Activated CD8-positive, alpha-beta memory T cell treated with anti-CD3 and anti-CD28 coated beads, Interleukin-2, amount 50 U/mL, for 1 hour (primary cell): ENCODE measurements around the gene XPO4.
A peak's percentile ranks its signal among the peaks of the same experiment; 100 is the strongest.

Experiments
- DNase-seq: peaks from one replicate; pipeline ENCODE4 v3.0.0-alpha.2; 2020; ENCODE audit errors: extremely low read depth

The XPO4 gene

GRCh38 chr13:20828539-20829364 is 73.8 kb downstream of the XPO4 start:
- DNase-seq = peak; percentile 13

GRCh38 chr13:20826843-20827560 is 75.5 kb downstream of the XPO4 start:
- no peak for DNase-seq

GRCh38 chr13:20826301-20826700 is 76.2 kb downstream of the XPO4 start:
- no peak for DNase-seq

- DNase-seq = no peak
These were observed 77.1 kb downstream of the XPO4 start for GRCh38 chr13:20825477-20825875.

- no peak for DNase-seq
These were observed 77.6 kb downstream of the XPO4 start for GRCh38 chr13:20824762-20825476.

- DNase-seq = no peak
These were observed 79.5 kb downstream of the XPO4 start for GRCh38 chr13:20823071-20823470.

- DNase-seq = no peak
These were observed 80.1 kb downstream of the XPO4 start for GRCh38 chr13:20822406-20822805.

GRCh38 chr13:20819715-20820114 is 82.8 kb downstream of the XPO4 start:
- no peak for DNase-seq

GRCh38 chr13:20815464-20815863 is 87.1 kb downstream of the XPO4 start:
- no peak for DNase-seq

- DNase-seq = no peak
These were observed 88.2 kb downstream of the XPO4 start for GRCh38 chr13:20814224-20814910.

GRCh38 chr13:20812890-20813289 is 89.7 kb downstream of the XPO4 start:
- no peak for DNase-seq

GRCh38 chr13:20810808-20811207 is 91.7 kb downstream of the XPO4 start:
- DNase-seq = no peak

- no peak for DNase-seq
These were observed 93.7 kb downstream of the XPO4 start for GRCh38 chr13:20808874-20809273.

GRCh38 chr13:20803180-20803965 is 99.2 kb downstream of the XPO4 start:
- no peak for DNase-seq

GRCh38 chr13:20801707-20802106 is 100.8 kb downstream of the XPO4 start:
- DNase-seq = no peak

GRCh38 chr13:20799726-20800416 is 102.7 kb downstream of the XPO4 start:
- no peak for DNase-seq

- no peak for DNase-seq
These were observed 104.5 kb downstream of the XPO4 start for GRCh38 chr13:20798027-20798426.

GRCh38 chr13:20796791-20797508 is 105.6 kb downstream of the XPO4 start:
- DNase-seq = no peak

- DNase-seq = no peak
These were observed 112.9 kb downstream of the XPO4 start for GRCh38 chr13:20789665-20790064.

- DNase-seq = no peak
These were observed 114.2 kb downstream of the XPO4 start for GRCh38 chr13:20788312-20788711.
